ENCODE results near the gene ASTN1.

DNA sequence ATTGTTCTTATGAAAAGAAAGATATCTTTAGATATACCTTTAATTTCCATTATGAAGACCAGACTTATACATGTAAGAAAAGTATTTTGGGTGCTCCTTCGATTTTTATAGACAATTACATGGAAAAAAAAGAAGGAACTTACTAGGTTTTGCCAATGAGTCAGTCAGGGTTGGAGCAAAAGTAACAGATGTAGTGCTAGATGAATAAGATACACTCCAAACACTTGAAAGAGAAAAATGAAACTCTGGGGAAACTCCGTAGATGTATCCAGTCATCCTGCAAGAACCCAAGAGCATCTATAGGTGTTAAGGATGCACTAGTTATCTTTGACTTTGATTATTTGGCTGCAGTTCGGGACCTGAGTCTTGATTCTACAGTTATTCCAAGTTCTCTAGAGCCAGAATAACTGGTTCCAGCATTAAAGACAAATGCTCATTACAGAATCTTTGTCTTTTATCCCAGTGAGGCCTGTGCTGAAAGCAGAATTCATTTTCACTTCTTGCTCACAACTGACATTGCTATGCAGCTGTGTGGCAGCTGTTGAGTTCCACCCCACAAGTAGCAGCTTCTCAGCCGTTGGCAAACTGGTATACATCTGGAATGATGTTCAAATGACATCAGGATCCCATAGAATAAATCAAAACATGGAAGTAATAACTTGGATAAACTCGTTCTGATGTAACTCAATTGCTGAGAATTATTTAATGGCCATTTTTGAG, 326.1 kb downstream of the ASTN1 start:
- TF ChIP-seq, protein P1, sequence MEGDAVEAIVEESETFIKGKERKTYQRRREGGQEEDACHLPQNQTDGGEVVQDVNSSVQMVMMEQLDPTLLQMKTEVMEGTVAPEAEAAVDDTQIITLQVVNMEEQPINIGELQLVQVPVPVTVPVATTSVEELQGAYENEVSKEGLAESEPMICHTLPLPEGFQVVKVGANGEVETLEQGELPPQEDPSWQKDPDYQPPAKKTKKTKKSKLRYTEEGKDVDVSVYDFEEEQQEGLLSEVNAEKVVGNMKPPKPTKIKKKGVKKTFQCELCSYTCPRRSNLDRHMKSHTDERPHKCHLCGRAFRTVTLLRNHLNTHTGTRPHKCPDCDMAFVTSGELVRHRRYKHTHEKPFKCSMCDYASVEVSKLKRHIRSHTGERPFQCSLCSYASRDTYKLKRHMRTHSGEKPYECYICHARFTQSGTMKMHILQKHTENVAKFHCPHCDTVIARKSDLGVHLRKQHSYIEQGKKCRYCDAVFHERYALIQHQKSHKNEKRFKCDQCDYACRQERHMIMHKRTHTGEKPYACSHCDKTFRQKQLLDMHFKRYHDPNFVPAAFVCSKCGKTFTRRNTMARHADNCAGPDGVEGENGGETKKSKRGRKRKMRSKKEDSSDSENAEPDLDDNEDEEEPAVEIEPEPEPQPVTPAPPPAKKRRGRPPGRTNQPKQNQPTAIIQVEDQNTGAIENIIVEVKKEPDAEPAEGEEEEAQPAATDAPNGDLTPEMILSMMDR (conservative IDR thresholded peaks at IDR 0.05; ENCODE audit: low read depth, low read length) = no peak
- TF ChIP-seq POLR2A (IDR thresholded peaks at IDR 0.05; ENCODE audit: low read depth, low read length) (no peak), CEBPB (IDR thresholded peaks at IDR 0.05; ENCODE audit: low read depth, low read length) (no peak), SMC3 (IDR thresholded peaks at IDR 0.05; ENCODE audit: low read depth, low read length) (no peak), MXI1 (IDR thresholded peaks at IDR 0.05; ENCODE audit: borderline replicate concordance, low read depth, low read length) (no peak), RCOR1 (IDR thresholded peaks at IDR 0.05; ENCODE audit: insufficient replicate concordance, low read length) (no peak), RAD21 (IDR thresholded peaks at IDR 0.05; ENCODE audit: low read length) (no peak), CHD1 (IDR thresholded peaks at IDR 0.05; ENCODE audit: low read depth, low read length) (no peak), RFX5 (IDR thresholded peaks at IDR 0.05; ENCODE audit: low read depth, low read length) (no peak), NFE2L2 (IDR thresholded peaks at IDR 0.05; ENCODE audit: low read depth, low read length) (no peak), MAZ (IDR thresholded peaks at IDR 0.05; ENCODE audit: borderline replicate concordance, low read depth, low read length) (no peak)

All from IMR-90 (cell line).